HTERT RPE-1 (cell line): Measurements from ENCODE around the gene PVALEF.

Source experiments
- in situ Hi-C: fragments of 300-500 bp; cut with MboI; formaldehyde crosslinking; loops from 4 replicates; pipeline ENCODE4 v1.14.3; 2020; ENCODE audit warnings: low sequenced_read_pairs

The PVALEF gene

DNA sequence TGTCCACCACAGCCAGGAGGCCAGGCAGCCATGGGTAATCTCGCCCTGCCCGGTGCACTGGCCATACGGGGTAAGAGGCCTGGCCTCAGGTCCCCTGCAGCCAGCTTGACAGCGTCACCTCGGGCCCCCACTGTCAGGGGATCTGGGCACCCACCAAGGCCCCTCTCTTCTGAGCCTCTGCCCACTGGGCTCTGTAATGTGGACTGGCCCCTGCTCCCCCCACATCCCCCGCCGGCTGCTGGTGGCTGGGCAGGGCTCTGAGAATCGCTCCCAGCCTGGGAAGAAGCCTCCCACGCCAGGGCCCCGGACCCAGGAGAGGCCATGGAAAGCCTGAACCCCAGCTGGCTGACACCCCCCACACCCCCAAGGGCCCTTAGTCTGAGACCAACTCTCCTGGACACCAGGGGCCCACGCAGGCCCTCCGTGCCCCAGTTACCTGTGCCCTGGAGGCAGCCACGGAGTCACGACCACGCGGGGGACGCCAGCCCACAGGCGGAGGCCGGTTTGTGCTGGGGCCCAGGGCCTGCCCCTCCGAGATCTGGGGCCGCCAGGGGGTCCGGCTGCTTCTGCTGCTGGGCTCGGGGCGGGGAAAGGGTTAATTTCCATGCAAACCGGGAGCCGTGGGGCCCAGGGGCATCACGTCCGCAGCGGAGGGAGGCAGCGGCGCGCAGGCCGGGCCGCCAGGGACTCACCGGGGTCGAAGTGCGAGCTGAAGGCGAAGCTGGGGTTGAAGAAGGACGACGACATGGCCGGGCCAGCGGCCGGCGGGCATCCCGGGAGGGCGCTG, at the start of gene PVALEF:
PVALEF (plus strand) TSS at position 262 of the 787 bp plus-strand sequence. CDS start 15,720 bp downstream, outside the sequence.
- in situ Hi-C loops: no loop called here

DNA sequence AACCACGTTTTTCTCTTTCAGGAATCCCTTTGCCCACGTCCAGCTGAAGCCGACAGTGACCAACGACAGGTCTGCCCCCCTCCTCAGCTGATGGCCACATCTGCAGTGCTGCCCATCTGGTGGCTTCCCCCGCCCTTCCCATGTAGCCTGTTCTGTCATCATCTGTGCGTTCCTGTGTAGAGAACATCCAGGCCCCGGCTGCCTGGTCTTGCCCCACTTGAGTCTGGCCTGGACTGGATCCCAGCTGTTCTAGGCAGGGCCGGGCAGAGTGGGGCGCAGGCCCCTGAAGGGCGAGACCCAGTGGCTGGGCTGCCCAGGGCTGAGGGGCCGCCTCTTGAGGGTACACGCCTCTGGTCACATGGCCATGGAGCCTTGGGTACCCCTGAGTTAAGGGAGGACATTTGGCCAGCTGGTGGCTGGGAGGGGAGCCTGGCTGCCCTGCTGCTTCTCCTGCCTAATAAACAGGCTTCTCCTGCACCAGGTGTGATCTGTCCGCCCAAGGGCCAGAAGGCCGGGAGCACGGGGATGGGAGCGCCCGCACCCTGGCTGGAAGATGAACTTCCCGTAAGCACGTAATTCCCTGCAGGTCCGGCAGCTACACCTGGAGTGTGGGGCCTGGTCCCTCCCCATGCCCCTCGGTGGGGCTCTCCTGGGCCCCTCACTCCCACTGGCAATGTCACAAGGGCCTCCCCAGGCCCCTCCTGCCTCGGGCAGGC, 49.4 kb upstream of the PVALEF start:
- in situ Hi-C loops: no loop called here

DNA sequence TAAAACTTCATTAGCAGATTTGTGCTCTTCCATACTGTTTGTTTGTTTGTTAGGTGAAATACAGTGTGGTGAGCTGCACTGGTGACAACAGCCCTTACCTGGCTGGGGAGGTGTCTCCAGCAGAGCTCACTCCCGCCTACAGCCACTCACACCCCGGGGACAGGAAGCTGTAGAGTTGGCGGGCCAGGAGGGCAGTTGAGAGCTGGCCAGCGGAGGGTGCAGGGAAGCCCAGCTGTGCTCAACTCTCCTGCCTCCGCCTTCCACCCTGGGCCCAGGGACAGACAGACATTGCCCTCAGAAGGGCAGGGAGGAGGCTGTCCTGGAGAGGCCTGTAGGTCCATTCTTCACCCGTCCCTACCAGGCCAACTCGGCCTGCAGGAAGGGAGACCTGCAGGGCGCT, 48.6 kb upstream of the PVALEF start:
- in situ Hi-C loops: no loop called here

DNA sequence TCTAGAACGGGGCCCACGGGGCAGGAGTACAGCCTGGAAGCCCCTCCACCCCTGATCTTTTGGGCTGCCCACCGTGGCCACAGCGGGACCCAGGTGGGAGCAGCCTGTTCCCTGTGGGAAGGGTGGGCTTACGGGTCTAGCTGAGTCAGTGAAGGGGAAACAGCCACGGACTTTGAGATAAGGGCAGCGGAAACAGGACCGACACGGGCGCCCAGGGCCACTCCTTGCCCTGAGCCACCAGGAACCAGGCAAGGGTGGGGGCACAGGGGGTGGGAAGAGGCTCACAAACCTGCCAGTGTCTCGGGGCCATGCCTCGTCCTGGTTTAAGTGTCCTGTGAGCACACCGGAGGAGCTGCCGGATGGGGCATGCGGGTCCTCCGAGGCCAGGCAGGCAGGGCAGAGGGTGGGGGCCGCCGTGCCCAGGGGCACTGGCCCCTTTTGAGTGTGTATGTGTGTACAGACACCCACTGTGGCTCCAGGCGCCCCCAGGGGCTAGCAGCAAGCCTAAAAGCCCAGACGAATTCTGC, 47.6 kb upstream of the PVALEF start:
- in situ Hi-C loops: no loop called here

DNA sequence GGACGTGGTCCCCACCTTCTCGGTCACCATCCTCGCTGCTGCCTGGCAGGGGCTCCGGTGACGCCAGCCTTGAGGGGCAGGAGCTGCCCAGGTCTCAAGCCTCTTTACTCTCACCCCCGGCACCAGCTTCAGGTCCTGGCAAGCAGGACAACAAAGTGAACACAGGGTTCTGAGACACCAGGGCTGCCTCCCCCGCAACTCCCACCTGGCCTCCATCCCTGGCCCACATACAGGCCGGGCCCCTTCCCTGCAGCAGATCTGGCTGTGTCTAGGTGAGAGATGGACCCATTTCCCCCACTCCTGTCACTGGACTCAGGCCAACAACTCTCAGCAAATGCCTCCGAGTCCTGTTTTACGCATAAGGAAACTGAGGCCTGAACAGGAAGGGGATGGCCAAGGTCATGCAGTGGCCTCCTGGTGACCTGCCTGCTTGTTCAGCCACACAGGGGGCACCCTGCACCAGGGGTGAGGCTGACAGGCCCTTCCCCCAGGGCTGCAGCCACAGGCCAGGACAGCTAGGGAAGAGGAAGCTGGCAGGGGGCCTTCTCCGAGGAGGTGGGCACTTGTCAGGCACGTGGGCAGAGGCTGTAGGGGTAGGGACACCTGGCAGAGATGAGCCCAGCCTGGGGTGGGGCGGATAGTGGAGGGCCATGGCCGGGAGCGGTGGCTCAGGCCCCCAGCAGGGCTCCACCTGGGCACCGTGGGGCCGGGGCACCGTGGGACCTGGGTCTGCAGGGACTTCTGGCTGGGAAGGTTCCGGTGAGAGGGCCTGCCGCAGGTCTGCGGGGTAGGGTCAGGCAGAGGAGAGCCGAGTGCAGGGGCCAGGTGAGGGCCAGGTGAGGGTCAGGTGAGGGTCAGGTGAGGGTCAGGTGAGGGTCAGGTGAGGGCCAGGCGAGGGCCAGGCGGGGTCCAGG, 46.7 kb upstream of the PVALEF start:
- in situ Hi-C loops: no loop called here

DNA sequence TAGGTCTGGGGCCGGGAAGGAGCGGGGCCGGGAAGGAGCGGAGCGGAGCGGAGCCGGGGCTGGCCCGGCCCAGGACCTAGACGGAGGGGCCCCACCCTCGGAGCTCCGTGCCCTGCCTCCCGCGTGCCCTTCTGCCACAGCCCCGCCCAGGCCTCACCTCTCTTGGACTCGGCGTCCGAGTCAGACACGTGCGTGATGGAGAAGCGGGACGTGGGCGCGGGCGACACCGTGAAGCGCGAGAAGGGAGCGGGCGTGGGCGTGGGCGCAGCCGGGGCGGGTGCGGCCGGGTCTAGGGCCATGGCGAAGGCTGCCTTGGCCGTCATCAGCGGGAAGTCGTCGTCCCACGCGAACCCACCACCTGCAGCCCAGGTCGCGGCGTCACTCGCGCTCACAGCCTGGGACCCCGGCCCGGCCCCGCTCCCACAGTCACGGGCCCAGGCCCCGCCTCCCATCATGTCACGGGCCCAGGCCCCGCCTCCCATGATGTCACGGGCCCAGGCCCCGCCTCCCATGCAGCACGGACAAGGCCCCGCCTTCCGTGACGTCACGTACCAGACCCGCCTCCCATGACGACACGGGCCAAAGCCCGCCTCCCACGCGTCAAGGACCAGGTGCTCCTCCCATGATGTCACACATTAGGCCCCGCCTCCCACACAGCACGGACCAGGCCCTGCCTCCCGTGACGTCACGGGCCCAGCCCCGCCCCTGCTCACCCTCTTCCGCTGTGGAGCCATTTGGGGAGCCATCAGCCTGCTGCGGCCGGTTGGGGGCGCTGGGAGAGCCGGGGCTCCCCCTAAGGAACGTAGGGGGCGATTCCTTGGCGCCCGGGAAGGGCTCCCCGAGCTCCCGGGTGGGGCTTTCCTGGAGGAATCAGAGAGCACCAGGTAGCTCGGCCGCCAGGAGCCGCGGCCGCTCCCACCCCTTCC, 45.8 kb upstream of the PVALEF start:
- in situ Hi-C loops: no loop called here

DNA sequence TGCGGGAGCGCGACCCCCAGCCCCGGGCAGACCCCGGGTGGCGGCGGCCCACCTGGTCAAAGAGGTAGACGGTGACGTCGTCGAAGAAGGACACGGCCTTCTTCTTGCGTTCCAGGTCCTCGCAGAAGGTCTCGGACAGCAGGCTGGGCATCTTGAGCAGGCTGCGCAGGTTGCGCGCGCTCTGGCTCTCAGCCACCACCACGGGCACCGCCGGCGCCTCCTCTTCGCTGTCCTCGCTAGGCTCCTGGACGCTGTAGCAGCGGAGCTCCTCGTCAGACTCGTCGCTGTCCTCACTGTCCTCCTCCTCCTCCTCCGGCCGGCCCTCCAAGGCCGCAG, 45.2 kb upstream of the PVALEF start:
- in situ Hi-C loops: no loop called here

DNA sequence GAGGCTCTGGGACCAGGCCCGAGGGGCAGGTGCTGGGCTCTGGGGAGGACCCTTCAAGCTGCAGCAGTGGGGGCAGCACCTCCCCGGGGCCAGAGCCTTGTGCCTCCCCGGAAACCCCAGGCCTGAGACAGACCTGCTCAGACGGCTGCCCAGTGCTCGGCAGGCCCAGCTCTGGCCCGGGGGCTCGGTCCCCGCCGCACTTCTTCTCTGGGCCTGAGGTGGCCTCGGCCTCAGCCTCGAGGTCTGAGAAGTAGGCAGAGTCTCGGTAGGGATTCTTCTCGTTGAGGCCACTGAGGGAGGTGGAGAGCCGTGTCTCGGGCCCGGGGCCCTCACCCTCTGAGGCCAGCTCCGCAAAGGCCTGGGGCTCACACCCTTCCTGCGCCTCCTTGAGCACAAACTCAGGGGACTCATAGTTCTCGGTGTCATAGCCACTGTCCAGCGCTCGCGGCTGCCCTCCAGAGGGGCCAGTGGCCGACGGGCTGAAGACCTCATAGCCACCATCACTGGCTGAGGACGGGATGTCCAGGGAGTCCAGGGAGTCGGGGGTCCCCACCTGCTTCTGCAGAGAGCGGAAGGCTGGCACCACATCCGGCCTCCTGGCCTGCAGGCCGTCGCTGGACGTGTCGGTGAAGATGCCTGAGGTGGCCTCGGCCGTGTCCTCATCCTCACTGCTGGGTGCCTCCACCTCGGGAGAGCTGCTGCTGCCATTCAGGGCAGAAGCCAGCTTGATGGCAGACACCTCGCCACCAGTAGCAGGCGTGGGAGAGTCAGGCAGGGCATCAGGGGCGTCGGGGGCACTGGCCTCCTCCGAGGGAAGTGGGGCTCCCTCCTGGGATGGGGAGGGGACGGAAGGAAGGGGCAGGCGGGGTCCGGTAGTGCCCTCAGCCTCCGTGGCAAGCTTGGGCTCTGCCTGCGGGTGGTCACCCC, 44.3 kb upstream of the PVALEF start:
- in situ Hi-C loops: no loop called here

DNA sequence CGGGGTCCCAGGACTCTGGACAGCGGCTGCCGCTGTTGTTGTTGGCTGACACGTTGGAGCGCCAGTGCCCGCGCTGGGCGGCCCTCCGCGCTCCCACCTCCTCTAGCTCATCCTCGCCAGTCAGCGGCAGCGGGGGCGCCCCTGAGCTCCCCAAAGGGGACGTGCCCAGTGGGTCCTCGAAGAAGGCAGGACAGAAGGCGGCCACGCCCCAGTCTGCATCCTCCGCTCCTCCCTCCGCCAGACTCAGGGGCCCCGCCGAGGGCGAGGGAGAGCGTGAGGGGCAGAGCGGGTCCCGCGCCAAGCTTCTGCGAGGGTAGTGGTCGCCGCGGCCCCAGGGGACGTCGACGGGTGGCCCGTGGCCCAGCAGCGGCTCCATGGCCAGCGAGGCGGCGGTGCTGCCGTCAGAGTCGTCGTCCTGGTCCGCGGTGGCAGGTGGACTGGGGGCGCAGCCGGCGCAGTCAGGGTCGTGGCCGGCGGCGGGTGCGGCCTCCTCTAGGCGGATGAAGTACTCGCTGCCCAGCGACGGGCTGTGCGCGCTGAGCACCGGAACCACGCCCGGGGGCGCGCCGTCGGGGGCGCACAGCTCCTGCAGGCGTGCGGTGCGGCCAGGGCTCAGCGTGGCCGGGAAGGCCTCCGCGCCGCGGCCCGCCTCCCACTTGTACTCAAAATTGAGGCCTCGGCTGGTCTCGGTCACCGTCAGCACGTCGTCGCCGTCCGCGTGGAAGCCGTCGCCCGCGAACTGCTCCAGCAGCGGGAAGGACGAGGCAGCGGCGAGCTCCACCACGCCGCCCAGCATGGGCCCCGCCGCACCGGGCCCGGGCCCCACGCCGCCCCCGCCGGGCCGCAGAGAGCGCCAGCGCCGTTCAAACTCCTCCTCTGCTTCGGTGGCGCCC, 43.2 kb upstream of the PVALEF start:
- in situ Hi-C loops: no loop called here

DNA sequence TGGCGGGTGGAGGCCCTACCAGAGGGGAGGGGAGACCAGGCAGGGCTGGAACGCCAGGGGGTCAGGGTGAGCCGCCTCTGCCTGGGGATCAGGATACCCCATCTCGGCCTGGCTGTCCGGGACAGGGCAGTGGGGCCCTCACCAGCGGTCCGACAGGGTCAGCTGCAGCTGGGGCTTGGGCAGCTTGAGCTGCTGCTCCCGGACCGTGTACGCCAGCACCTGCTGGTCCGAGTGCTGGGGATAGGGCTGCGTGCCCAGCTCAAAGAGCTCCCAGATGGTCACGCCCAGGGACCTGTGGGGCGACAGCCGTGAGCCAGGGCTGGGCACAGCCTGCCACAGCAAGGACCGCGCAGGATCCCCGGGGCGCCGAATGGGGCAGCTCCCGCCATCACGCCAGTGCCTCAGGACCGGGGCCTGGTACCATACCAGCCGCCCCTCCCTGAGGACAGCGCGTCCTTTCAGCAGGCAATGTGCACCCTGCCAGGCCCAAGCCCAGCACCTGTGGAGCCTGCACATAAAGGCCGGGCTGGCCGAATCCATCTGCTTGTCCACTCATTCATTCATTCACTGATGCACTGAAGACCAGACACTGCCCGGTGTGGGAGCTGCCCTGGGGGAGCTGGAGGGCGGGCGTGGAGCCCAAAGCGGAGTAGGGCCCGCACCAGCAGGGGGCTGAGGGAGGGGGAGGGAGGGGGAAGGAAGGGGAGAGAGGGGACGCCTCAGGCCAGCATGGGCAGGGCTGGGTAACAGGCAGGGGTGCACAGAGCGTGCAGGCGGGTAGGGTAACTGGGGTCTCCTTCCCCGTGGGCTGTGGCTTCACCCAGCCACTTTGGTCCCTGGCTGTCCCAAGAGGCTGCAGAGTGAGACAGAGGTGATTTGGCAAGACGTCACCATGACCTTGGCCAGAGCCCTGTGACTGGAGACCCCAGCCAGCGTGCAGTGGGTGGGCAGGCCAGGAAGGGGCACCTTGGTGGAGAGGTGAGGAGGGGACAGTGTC, 42.0 kb upstream of the PVALEF start:
- in situ Hi-C loops: no loop called here

DNA sequence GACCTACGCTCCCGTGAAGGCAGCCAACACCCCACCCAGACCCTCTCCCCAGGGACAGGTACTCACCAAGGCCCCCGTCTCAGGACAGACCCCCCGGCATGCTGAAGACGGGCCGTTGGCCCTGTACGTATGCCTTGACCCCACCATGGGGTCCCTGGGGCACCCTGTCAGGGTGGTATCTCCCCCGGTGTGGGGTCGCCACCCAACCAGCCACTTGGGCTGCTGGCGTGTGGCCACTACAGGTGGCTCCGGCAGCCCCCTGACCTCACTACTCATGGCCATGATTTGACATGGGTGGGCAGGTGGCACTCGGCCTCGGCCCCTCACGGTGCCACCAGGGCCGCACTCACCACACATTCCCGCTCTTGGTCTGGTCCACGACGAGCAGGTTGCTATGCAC, 40.9 kb upstream of the PVALEF start:
- in situ Hi-C loops: no loop called here

DNA sequence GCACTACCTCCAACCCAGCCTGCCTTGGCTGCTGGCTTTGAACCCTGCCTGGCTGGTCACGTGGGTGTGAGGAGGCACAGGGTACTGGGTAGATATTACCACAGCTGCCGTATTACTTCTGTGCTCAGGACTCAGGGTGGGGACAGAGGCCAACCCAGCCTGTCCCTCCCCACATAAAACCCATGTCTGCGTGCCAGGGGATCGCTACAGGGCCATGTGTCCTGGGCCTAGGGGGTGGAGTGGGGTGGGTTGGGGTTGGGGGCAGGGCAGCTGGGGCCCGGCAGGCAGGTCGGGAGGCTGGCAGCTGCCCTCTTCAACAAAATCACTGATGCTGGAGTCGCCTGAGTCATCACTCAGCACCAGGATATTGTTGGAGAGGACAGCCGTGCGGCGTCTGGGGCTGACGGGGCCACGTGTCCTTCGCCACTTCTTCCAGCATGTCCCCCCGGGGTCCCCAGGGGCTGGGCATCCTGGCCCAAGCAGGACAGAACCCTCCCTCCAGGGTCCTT, 39.7 kb upstream of the PVALEF start:
- in situ Hi-C loops: no loop called here

DNA sequence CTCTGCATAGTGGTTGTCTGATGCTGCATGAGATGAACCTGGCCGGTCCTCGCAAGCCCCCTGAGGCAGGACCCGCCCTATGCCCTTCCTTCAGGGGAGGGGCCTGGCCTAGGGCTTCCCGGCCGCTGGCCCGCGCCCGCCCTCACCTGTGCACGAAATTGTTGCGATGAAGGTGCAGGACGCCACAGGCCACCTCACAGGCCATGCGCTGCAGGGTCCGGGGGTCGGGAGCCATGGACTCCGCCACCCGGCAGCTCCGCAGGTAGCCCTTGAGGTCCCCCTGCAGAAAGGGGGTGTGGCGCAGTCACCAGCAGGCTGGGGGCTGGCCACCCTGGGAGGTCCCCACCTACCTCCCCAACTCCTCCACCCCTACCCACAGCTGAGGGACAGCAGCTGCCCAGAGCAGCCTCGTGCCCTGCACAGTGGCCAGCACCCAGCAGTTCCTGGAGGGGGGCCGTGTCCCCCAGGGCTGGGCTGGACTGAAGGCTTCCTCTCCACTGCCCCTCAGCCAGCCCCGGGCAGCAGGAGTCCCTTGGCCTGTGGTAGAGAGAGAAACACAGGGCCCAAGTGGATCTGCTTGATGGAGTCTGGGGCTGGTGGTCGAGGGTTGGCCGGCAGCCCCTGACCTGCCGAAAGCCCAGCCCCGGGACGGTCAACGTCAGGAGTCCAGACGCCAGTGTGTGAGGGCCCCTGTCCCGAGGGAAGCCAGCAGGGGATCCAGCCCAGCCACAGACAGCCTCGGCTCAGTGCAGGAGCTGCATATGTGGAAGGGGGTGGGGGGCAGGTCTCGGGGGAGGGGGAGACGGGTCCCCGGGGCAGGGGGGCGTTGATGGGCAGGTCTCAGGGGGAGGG, 38.8 kb upstream of the PVALEF start:
- in situ Hi-C loops: no loop called here

DNA sequence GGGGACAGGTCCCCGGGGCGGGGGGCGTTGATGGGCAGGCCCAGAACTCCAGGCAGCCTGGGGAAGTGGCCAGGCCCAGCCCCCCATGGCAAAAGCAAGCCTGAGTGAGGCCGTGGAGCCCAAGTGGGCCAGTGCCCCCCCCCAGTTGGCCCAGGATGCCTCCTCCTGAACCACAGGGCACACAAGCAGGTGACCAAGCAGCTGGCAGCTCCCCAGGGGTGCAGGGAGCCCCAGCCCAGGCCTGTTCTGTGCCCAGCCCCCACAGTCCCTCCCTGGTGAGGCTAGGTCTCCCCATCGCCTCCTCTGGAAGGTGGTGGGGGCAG, 38.2 kb upstream of the PVALEF start:
- in situ Hi-C loops: no loop called here

DNA sequence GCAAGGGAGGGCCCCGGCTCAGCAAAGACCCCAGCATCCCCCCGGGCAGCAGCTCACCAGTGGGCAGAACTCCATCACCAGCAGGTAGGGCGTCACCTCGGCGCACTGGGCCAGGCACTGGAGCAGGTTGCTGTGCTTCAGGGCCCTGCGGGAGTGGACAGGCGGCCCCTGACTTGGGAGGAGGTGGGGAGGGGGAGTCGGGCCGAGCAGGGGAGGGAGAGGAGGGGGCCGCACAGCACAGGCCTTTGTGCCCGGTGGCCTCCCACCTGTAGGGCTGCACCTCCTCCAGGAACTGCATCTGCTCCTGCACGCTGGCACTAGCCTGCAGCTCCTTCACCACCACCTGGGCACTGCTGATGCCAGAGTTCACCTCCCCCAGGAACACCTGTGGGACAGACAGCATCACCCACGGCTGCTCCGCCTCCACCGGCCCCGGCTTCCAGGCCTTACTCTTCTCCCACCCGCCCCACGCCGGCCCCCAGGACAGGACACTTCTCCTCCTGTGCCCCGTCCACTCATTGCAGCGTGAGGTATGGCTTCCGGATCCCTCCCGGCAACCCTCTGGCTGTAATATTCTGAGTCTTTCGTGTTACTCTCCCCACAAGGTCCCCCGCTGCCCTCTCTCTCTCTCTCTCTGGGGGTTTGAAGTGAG, 37.7 kb upstream of the PVALEF start:
- in situ Hi-C loops: no loop called here
